ENCODE results near the gene RAB3C. TPM values are rescaled to one million over a fixed set of nuclear protein-coding genes. Genes with fewer than 3 reads are reported as not detected.
"Not testable (repeated sequence)": the region's sequence is repeated elsewhere in the genome, so short reads cannot be mapped to it uniquely, and the experiment has no call there.

The RAB3C gene
- polyA plus RNA-seq, 2 donors: 0.02 to 0.04 TPM

- no peaks in the 10 kb centered on the region for H3K4me1 ChIP-seq (ENCODE audit: control insufficient read depth in 2 of 2, insufficient read depth in 2 of 2, low read length in 1 of 2)
- no peaks in the 10 kb centered on the region for H3K36me3 ChIP-seq (ENCODE audit: control insufficient read depth in 2 of 2, insufficient read depth in 2 of 2, low read length in 1 of 2)
- no peaks in the 10 kb centered on the region for H3K9me3 ChIP-seq (ENCODE audit: control insufficient read depth in 2 of 2, insufficient read depth in 1 of 2, low read depth in 1 of 2, low read length in 1 of 2)
- H3K27ac ChIP-seq (ENCODE audit: low read depth in 2 of 2, low read length in 1 of 2): no peak overlapping the region
- no peak overlapping the region for H3K4me3 ChIP-seq (ENCODE audit: low read depth in 1 of 2, low read length in 2 of 2)
- H3K27me3 ChIP-seq (ENCODE audit: control insufficient read depth in 1 of 2, insufficient read depth in 2 of 2, low read length in 2 of 2): no peaks in the 10 kb centered on the region
- 77 to 91% methylated on average over 1 of the region's 1 CpG for WGBS, 2 donors
Observed at GRCh38 chr5:58598440-58598839, 15.6 kb downstream of the RAB3C start.

GRCh38 chr5:58599217-58599616 is 16.3 kb downstream of the RAB3C start:
- Histone ChIP-seq H3K9me3 (ENCODE audit: control insufficient read depth in 2 of 2, insufficient read depth in 1 of 2, low read depth in 1 of 2, low read length in 1 of 2) (no peaks in the 10 kb centered on the region), H3K4me3 (ENCODE audit: low read depth in 1 of 2, low read length in 2 of 2) (no peak overlapping the region), H3K27me3 (ENCODE audit: control insufficient read depth in 1 of 2, insufficient read depth in 2 of 2, low read length in 2 of 2) (no peaks in the 10 kb centered on the region), H3K4me1 (ENCODE audit: control insufficient read depth in 2 of 2, insufficient read depth in 2 of 2, low read length in 1 of 2) (no peaks in the 10 kb centered on the region), H3K36me3 (ENCODE audit: control insufficient read depth in 2 of 2, insufficient read depth in 2 of 2, low read length in 1 of 2) (no peaks in the 10 kb centered on the region), H3K27ac (ENCODE audit: low read depth in 2 of 2, low read length in 1 of 2) (no peak overlapping the region)
- 68 to 73% methylated on average over 1 of the region's 1 CpG for WGBS, 2 donors

GRCh38 chr5:58600613-58601012 is 17.7 kb downstream of the RAB3C start:
- not testable (repeated sequence) for H3K9me3 ChIP-seq (ENCODE audit: control insufficient read depth in 2 of 2, insufficient read depth in 1 of 2, low read depth in 1 of 2, low read length in 1 of 2); H3K27me3 ChIP-seq (ENCODE audit: control insufficient read depth in 1 of 2, insufficient read depth in 2 of 2, low read length in 2 of 2); H3K27ac ChIP-seq (ENCODE audit: low read depth in 2 of 2, low read length in 1 of 2); H3K4me1 ChIP-seq (ENCODE audit: control insufficient read depth in 2 of 2, insufficient read depth in 2 of 2, low read length in 1 of 2); H3K36me3 ChIP-seq (ENCODE audit: control insufficient read depth in 2 of 2, insufficient read depth in 2 of 2, low read length in 1 of 2); H3K4me3 ChIP-seq (ENCODE audit: low read depth in 1 of 2, low read length in 2 of 2)
- WGBS, 2 donors: 20 to 36% methylated on average over 2 of the region's 2 CpGs

GRCh38 chr5:58602889-58603288 is 20.0 kb downstream of the RAB3C start:
- 86 to 87% methylated on average over 4 of the region's 4 CpGs for WGBS, 2 donors

GRCh38 chr5:58606064-58606463 is 23.2 kb downstream of the RAB3C start:
- no peak overlapping the region for H3K27ac ChIP-seq (ENCODE audit: low read depth in 2 of 2, low read length in 1 of 2)
- WGBS, 2 donors: 57 to 82% methylated on average over 4 of the region's 4 CpGs
- no peaks in the 10 kb centered on the region for H3K36me3 ChIP-seq (ENCODE audit: control insufficient read depth in 2 of 2, insufficient read depth in 2 of 2, low read length in 1 of 2)
- H3K4me1 ChIP-seq (ENCODE audit: control insufficient read depth in 2 of 2, insufficient read depth in 2 of 2, low read length in 1 of 2): no peaks in the 10 kb centered on the region
- no peaks in the 10 kb centered on the region for H3K27me3 ChIP-seq (ENCODE audit: control insufficient read depth in 1 of 2, insufficient read depth in 2 of 2, low read length in 2 of 2)
- H3K4me3 ChIP-seq (ENCODE audit: low read depth in 1 of 2, low read length in 2 of 2): no peak overlapping the region
- peaks cover 0 to 4% of the 10 kb centered on the region in 2 donors for H3K9me3 ChIP-seq (ENCODE audit: control insufficient read depth in 2 of 2, insufficient read depth in 1 of 2, low read depth in 1 of 2, low read length in 1 of 2)

More at GRCh38 chr5:58602889-58603288, 20.0 kb downstream of the RAB3C start:
- H3K27ac ChIP-seq (ENCODE audit: low read depth in 2 of 2, low read length in 1 of 2); H3K4me1 ChIP-seq (ENCODE audit: control insufficient read depth in 2 of 2, insufficient read depth in 2 of 2, low read length in 1 of 2); H3K4me3 ChIP-seq (ENCODE audit: low read depth in 1 of 2, low read length in 2 of 2); H3K27me3 ChIP-seq (ENCODE audit: control insufficient read depth in 1 of 2, insufficient read depth in 2 of 2, low read length in 2 of 2); H3K36me3 ChIP-seq (ENCODE audit: control insufficient read depth in 2 of 2, insufficient read depth in 2 of 2, low read length in 1 of 2); H3K9me3 ChIP-seq (ENCODE audit: control insufficient read depth in 2 of 2, insufficient read depth in 1 of 2, low read depth in 1 of 2, low read length in 1 of 2): not testable (repeated sequence)

- H3K4me1 ChIP-seq (ENCODE audit: control insufficient read depth in 2 of 2, insufficient read depth in 2 of 2, low read length in 1 of 2): no peaks in the 10 kb centered on the region
- H3K27ac ChIP-seq (ENCODE audit: low read depth in 2 of 2, low read length in 1 of 2): no peak overlapping the region
- no peaks in the 10 kb centered on the region for H3K27me3 ChIP-seq (ENCODE audit: control insufficient read depth in 1 of 2, insufficient read depth in 2 of 2, low read length in 2 of 2)
- no peaks in the 10 kb centered on the region for H3K36me3 ChIP-seq (ENCODE audit: control insufficient read depth in 2 of 2, insufficient read depth in 2 of 2, low read length in 1 of 2)
- no peaks in the 10 kb centered on the region for H3K9me3 ChIP-seq (ENCODE audit: control insufficient read depth in 2 of 2, insufficient read depth in 1 of 2, low read depth in 1 of 2, low read length in 1 of 2)
- no peak overlapping the region for H3K4me3 ChIP-seq (ENCODE audit: low read depth in 1 of 2, low read length in 2 of 2)
Observed at GRCh38 chr5:58615972-58616371, 33.1 kb downstream of the RAB3C start.

GRCh38 chr5:58617241-58617640 is 34.4 kb downstream of the RAB3C start:
- WGBS, 2 donors: 68 to 73% methylated on average over 1 of the region's 1 CpG
- Histone ChIP-seq H3K27me3 (ENCODE audit: control insufficient read depth in 1 of 2, insufficient read depth in 2 of 2, low read length in 2 of 2) (no peaks in the 10 kb centered on the region), H3K27ac (ENCODE audit: low read depth in 2 of 2, low read length in 1 of 2) (no peak overlapping the region), H3K4me3 (ENCODE audit: low read depth in 1 of 2, low read length in 2 of 2) (no peak overlapping the region), H3K9me3 (ENCODE audit: control insufficient read depth in 2 of 2, insufficient read depth in 1 of 2, low read depth in 1 of 2, low read length in 1 of 2) (no peaks in the 10 kb centered on the region), H3K36me3 (ENCODE audit: control insufficient read depth in 2 of 2, insufficient read depth in 2 of 2, low read length in 1 of 2) (no peaks in the 10 kb centered on the region), H3K4me1 (ENCODE audit: control insufficient read depth in 2 of 2, insufficient read depth in 2 of 2, low read length in 1 of 2) (no peaks in the 10 kb centered on the region)

GRCh38 chr5:58620336-58620735 is 37.5 kb downstream of the RAB3C start:
- Histone ChIP-seq H3K4me3 (ENCODE audit: low read depth in 1 of 2, low read length in 2 of 2) (no peak overlapping the region), H3K27me3 (ENCODE audit: control insufficient read depth in 1 of 2, insufficient read depth in 2 of 2, low read length in 2 of 2) (no peaks in the 10 kb centered on the region)
- 52 to 68% methylated on average over 1 of the region's 1 CpG for WGBS, 2 donors

GRCh38 chr5:58622936-58623871 is 40.3 kb downstream of the RAB3C start:
- Histone ChIP-seq H3K27me3 (ENCODE audit: control insufficient read depth in 1 of 2, insufficient read depth in 2 of 2, low read length in 2 of 2) (no peaks in the 10 kb centered on the region), H3K9me3 (ENCODE audit: control insufficient read depth in 2 of 2, insufficient read depth in 1 of 2, low read depth in 1 of 2, low read length in 1 of 2) (no peaks in the 10 kb centered on the region), H3K27ac (ENCODE audit: low read depth in 2 of 2, low read length in 1 of 2) (no peak overlapping the region), H3K36me3 (ENCODE audit: control insufficient read depth in 2 of 2, insufficient read depth in 2 of 2, low read length in 1 of 2) (no peaks in the 10 kb centered on the region), H3K4me3 (ENCODE audit: low read depth in 1 of 2, low read length in 2 of 2) (no peak overlapping the region), H3K4me1 (ENCODE audit: control insufficient read depth in 2 of 2, insufficient read depth in 2 of 2, low read length in 1 of 2) (no peaks in the 10 kb centered on the region)
- 44 to 62% methylated on average over 3 of the region's 3 CpGs for WGBS, 2 donors

More at GRCh38 chr5:58620336-58620735, 37.5 kb downstream of the RAB3C start:
- no peaks in the 10 kb centered on the region for H3K9me3 ChIP-seq (ENCODE audit: control insufficient read depth in 2 of 2, insufficient read depth in 1 of 2, low read depth in 1 of 2, low read length in 1 of 2)
- H3K36me3 ChIP-seq (ENCODE audit: control insufficient read depth in 2 of 2, insufficient read depth in 2 of 2, low read length in 1 of 2): no peaks in the 10 kb centered on the region
- H3K4me1 ChIP-seq (ENCODE audit: control insufficient read depth in 2 of 2, insufficient read depth in 2 of 2, low read length in 1 of 2): no peaks in the 10 kb centered on the region
- H3K27ac ChIP-seq (ENCODE audit: low read depth in 2 of 2, low read length in 1 of 2): no peak overlapping the region

GRCh38 chr5:58628626-58629025 is 45.8 kb downstream of the RAB3C start:
- H3K27ac ChIP-seq (ENCODE audit: low read depth in 2 of 2, low read length in 1 of 2): no peak overlapping the region
- H3K9me3 ChIP-seq (ENCODE audit: control insufficient read depth in 2 of 2, insufficient read depth in 1 of 2, low read depth in 1 of 2, low read length in 1 of 2): no peaks in the 10 kb centered on the region
- no peak overlapping the region for H3K4me3 ChIP-seq (ENCODE audit: low read depth in 1 of 2, low read length in 2 of 2)
- WGBS, 2 donors: 64 to 77% methylated on average over 5 of the region's 5 CpGs
- H3K4me1 ChIP-seq (ENCODE audit: control insufficient read depth in 2 of 2, insufficient read depth in 2 of 2, low read length in 1 of 2): no peaks in the 10 kb centered on the region
- no peaks in the 10 kb centered on the region for H3K36me3 ChIP-seq (ENCODE audit: control insufficient read depth in 2 of 2, insufficient read depth in 2 of 2, low read length in 1 of 2)
- no peaks in the 10 kb centered on the region for H3K27me3 ChIP-seq (ENCODE audit: control insufficient read depth in 1 of 2, insufficient read depth in 2 of 2, low read length in 2 of 2)
